ENCODE data around the gene ZDHHC14.

The ZDHHC14 gene

GRCh38 chr6:157721830-157722229 lies 340.8 kb downstream of the ZDHHC14 start:
- in situ Hi-C loops (cut with HindIII; ENCODE audit: low sequenced_read_pairs): no loop called here
- TF ChIP-seq CTCF (IDR thresholded peaks at IDR 0.05; ENCODE audit: low read depth, low read length): no peak
- DNase-seq (ENCODE audit: low read depth, low spot score): no peak
- H3K4me3 ChIP-seq (ENCODE audit: low read depth, low read length): no peak overlapping the region

GRCh38 chr6:157723376-157723775 lies 342.4 kb downstream of the ZDHHC14 start:
- in situ Hi-C loops (cut with HindIII; ENCODE audit: low sequenced_read_pairs): no loop called here
- no peak for TF ChIP-seq CTCF (IDR thresholded peaks at IDR 0.05; ENCODE audit: low read depth, low read length)
- no peak for DNase-seq (ENCODE audit: low read depth, low spot score)
- H3K4me3 ChIP-seq (ENCODE audit: low read depth, low read length): no peak overlapping the region

- no peak for TF ChIP-seq CTCF (IDR thresholded peaks at IDR 0.05; ENCODE audit: low read depth, low read length)
- in situ Hi-C loops (cut with HindIII; ENCODE audit: low sequenced_read_pairs): no loop called here
- no peak for DNase-seq (ENCODE audit: low read depth, low spot score)
- H3K4me3 ChIP-seq (ENCODE audit: low read depth, low read length): no peak overlapping the region
These were observed 343.3 kb downstream of the ZDHHC14 start for GRCh38 chr6:157724138-157724820.

GRCh38 chr6:157724960-157725741 lies 344.2 kb downstream of the ZDHHC14 start:
- no peak for TF ChIP-seq CTCF (IDR thresholded peaks at IDR 0.05; ENCODE audit: low read depth, low read length)
- in situ Hi-C loops (cut with HindIII; ENCODE audit: low sequenced_read_pairs): no loop called here
- H3K4me3 ChIP-seq (ENCODE audit: low read depth, low read length): no peak overlapping the region
- DNase-seq (ENCODE audit: low read depth, low spot score): no peak

- TF ChIP-seq CTCF (IDR thresholded peaks at IDR 0.05; ENCODE audit: low read depth, low read length): no peak
- no peak overlapping the region for H3K4me3 ChIP-seq (ENCODE audit: low read depth, low read length)
- no peak for DNase-seq (ENCODE audit: low read depth, low spot score)
- in situ Hi-C loops (cut with HindIII; ENCODE audit: low sequenced_read_pairs): no loop called here
These were observed 344.8 kb downstream of the ZDHHC14 start for GRCh38 chr6:157725836-157726235.

GRCh38 chr6:157726892-157727628 lies 346.1 kb downstream of the ZDHHC14 start:
- no peak overlapping the region for H3K4me3 ChIP-seq (ENCODE audit: low read depth, low read length)
- TF ChIP-seq CTCF (IDR thresholded peaks at IDR 0.05; ENCODE audit: low read depth, low read length): no peak
- in situ Hi-C loops (cut with HindIII; ENCODE audit: low sequenced_read_pairs): no loop called here
- DNase-seq (ENCODE audit: low read depth, low spot score): no peak

Data from astrocyte of the spinal cord (primary cell).